Heart left ventricle (tissue), 16 donors: ENCODE results near the gene PRKG1. TPM values are rescaled to one million over a fixed set of nuclear protein-coding genes. Genes with fewer than 3 reads are reported as not detected.

Experiments
- ATAC-seq, 4 donors: fragments of 200-7000 bp; cut with Tn5 transposase; one replicate each; pipeline ENCODE4 v1.9.1; 2020 to 2022; ENCODE audit warnings: moderate library complexity in 4 of 4, mild to moderate bottlenecking in 3 of 4, moderate number of reproducible peaks in 1 of 4
- DNase-seq, 5 donors: peaks; one replicate each; pipeline ENCODE4 v3.0.0-alpha.2; 2020
- H3K27ac ChIP-seq, 12 donors: fragments of 200-600 bp; sonication (generic) in 4 of 12; one replicate each; pipeline versions ENCODE4 v1.5.0 to v1.8.0; 2016 to 2022; ENCODE audit warnings: mild to moderate bottlenecking in 2 of 12
- H3K27me3 ChIP-seq, 9 donors: fragments of 200-600 bp; sonication (generic) in 2 of 9; one replicate each; pipeline versions ENCODE4 v1.5.1 to v1.8.0; 2016 to 2022; ENCODE audit warnings: mild to moderate bottlenecking in 3 of 9
- H3K36me3 ChIP-seq, 9 donors: fragments of 200-600 bp; sonication (generic) in 2 of 9; one replicate each; pipeline versions ENCODE4 v1.5.0 to v1.8.0; 2018 to 2022; ENCODE audit warnings: mild to moderate bottlenecking in 2 of 9
- H3K4me1 ChIP-seq, 12 donors: fragments of 200-600 bp; sonication (generic) in 4 of 12; one replicate each; pipeline versions ENCODE4 v1.5.0 to v1.8.0; 2016 to 2022; ENCODE audit warnings: mild to moderate bottlenecking in 3 of 12
- H3K4me3 ChIP-seq, 12 donors: fragments of 200-600 bp; sonication (generic) in 4 of 12; one replicate each; pipeline versions ENCODE4 v1.5.0 to v1.8.0; 2017 to 2022; ENCODE audit warnings: mild to moderate bottlenecking in 9 of 12, moderate library complexity in 4 of 12
- H3K9me3 ChIP-seq, 12 donors: fragments of 200-600 bp; sonication (generic) in 4 of 12; one replicate each; pipeline versions ENCODE4 v1.5.0 to v1.8.0; 2016 to 2022; ENCODE audit warnings: mild to moderate bottlenecking in 1 of 12
- CTCF ChIP-seq, 12 donors: fragments of 200-600 bp; sonication (generic) in 4 of 12; IDR thresholded peaks; one replicate each; pipeline versions ENCODE4 v1.5.0 to v1.8.0; 2018 to 2022; ENCODE audit warnings: antibody characterized with exemption in 12 of 12, mild to moderate bottlenecking in 5 of 12
- POLR2A ChIP-seq, 2 donors: fragments of 450-650 bp; IDR thresholded peaks; one replicate each; pipeline ENCODE4 v1.6.1; 2017; ENCODE audit warnings: antibody characterized with exemption in 2 of 2, mild to moderate bottlenecking in 2 of 2, moderate library complexity in 2 of 2
- WGBS, 4 donors: extraction: QIAGEN DNeasy Blood & Tissue Kit in 2 of 4; methylation state at CpG; one replicate each; pipeline versions ENCODE4 v1.1.5 to v1.1.7; 2013 to 2018; 5-methylcytosine and 5-hydroxymethylcytosine counted together
- intact Hi-C, 10 donors: fragments of 100-400 bp; cut with DNase I; formaldehyde crosslinking; loops; one replicate each; pipeline versions ENCODE4 v1.11.1 to v1.14.2; 2022
- polyA plus RNA-seq, 2 donors: library from polyadenylated mRNA; stranded (reverse); fragments of 200-250 nt; gene quantifications; one replicate each; pipeline ENCODE4 v1.2.3, GENCODE V29; 2013
- total RNA-seq, 9 donors: library from RNA; depleted of rRNA in 2 of 9; stranded (reverse); fragments of >200 nt in 2 of 9; fragmentation: NEBNext Ultra II Directional in 3 of 9; extraction: Animal tissue kit (Norgen Biotek cat#: 25700) in 3 of 9; gene quantifications; one replicate each; pipeline versions ENCODE4 v1.1.0 to v1.2.4, GENCODE V29; 2016 to 2023
- donor health status: ischemic (EF 13 %, LVEDD 7.1; RV severe dilation, severe dysfunction).
- donor health status: healthy with polysubstance abuse.
- donor health status: DM: no; HTN: yes; CAD: no.
- donor health status: DM: no; HTN: no; CAD: no.
- donor health status: ischemic (EF 25% LVEDD 6.9; RV normal size, moderate dysfunction).
- donor health status: ischemic (EF 25% LVEDD 5.7; RV mildly dilated, moderate dysfunction).
- donor health status: healthy.
- donor health status: DM: yes; HTN: yes; CAD: no.
- donor health status: ischemic (EF 35%, LVEDD 5.7; RV mildly dilated, moderate dysfunction).
- donor health status: nonischemic (EF 11% LVEDD 7.7; RV severe dilation, severe dysfunction).
- donor health status: DM: yes; HTN: yes; CAD: no.
- donor health status: PGD.
- donor health status: ischemic (EF 29% LVEDD 5.4; RV normal size, mild dysfunction).
- donor health status: nonischemic (EF 23%, LVEDD 6.1; RV moderate dilation, normal function).

PRKG1 gene
- total and polyA plus RNA-seq, 11 donors, result 5.5 to 37.3 (median 29.3) TPM

- ATAC-seq, result no peak
- intact Hi-C loops, result loop anchor here in 6 of 10 donors (2.0 to 10.0 kb wide), 6 partner anchors 160 to 350 kb away; no protein-coding TSS in a partner anchor
- H3K9me3 ChIP-seq, result no peaks in the 10 kb centered on the region
- TF ChIP-seq POLR2A (IDR thresholded peaks at IDR 0.05) (no peak), CTCF (IDR thresholded peaks at IDR 0.05) (no peak)
- no peaks in the 10 kb centered on the region for H3K36me3 ChIP-seq
- peak overlapping the region; percentile 49 to 85 (median 70) for H3K4me3 ChIP-seq
- no peak for DNase-seq
- peaks cover 0 to 40% (median 0%) of the 10 kb centered on the region in 9 donors for H3K27me3 ChIP-seq
- H3K4me1 ChIP-seq, result peaks cover 0 to 32% (median 9%) of the 10 kb centered on the region in 12 donors
- peak overlapping the region in 11 of 12 donors; percentile 63 to 92 (median 85) for H3K27ac ChIP-seq
- 17 to 29% (median 19%) methylated on average over 18 of the region's 18 CpGs for WGBS, 4 donors
Measured at GRCh38 chr10:51075043-51075872, 971 bp downstream of the PRKG1 start.

- DNase-seq, result no peak
- Histone ChIP-seq H3K27me3 (peaks cover 0 to 40% (median 0%) of the 10 kb centered on the region in 9 donors), H3K9me3 (no peaks in the 10 kb centered on the region), H3K4me3 (peak overlapping the region in 11 of 12 donors; percentile 60 to 85 (median 70)), H3K4me1 (peaks cover 0 to 36% (median 11%) of the 10 kb centered on the region in 12 donors), H3K36me3 (no peaks in the 10 kb centered on the region), H3K27ac (peak overlapping the region in 4 of 12 donors; percentile 85 to 92 (median 88))
- 60 to 72% (median 62%) methylated on average over 6 of the region's 6 CpGs for WGBS, 4 donors
- no peak for ATAC-seq
- intact Hi-C loops, result loop anchor here in 6 of 10 donors (2.0 to 10.0 kb wide), 6 partner anchors 159 to 349 kb away; no protein-coding TSS in a partner anchor
- TF ChIP-seq POLR2A (IDR thresholded peaks at IDR 0.05) (no peak), CTCF (IDR thresholded peaks at IDR 0.05) (no peak)
Measured at GRCh38 chr10:51075873-51076229, 1.6 kb downstream of the PRKG1 start.

GRCh38 chr10:51076299-51076841 is 2.1 kb downstream of the PRKG1 start:
- intact Hi-C loops, result loop anchor here in 6 of 10 donors (5.0 to 10.0 kb wide), 5 partner anchors 158 to 348 kb away; no protein-coding TSS in a partner anchor
- peaks cover 0 to 36% (median 11%) of the 10 kb centered on the region in 12 donors for H3K4me1 ChIP-seq

More at GRCh38 chr10:51076299-51076841, 2.1 kb downstream of the PRKG1 start:
- TF ChIP-seq CTCF (IDR thresholded peaks at IDR 0.05) (no peak), POLR2A (IDR thresholded peaks at IDR 0.05) (no peak)
- H3K27ac ChIP-seq, result peak overlapping the region in 3 of 12 donors; percentile 26 to 86 (median 46)
- WGBS, 4 donors, result 34 to 60% (median 39%) methylated on average over 3 of the region's 3 CpGs
- no peaks in the 10 kb centered on the region for H3K36me3 ChIP-seq
- ATAC-seq (no peak), DNase-seq (no peak)
- H3K27me3 ChIP-seq, result peaks cover 0 to 40% (median 0%) of the 10 kb centered on the region in 9 donors
- peak overlapping the region in 10 of 12 donors; percentile 3 to 85 (median 70) for H3K4me3 ChIP-seq
- H3K9me3 ChIP-seq, result no peaks in the 10 kb centered on the region
